ENCODE data around the gene PSMA3. TPM values are rescaled to one million over a fixed set of nuclear protein-coding genes. Genes with fewer than 3 reads are reported as not detected.

Gene PSMA3
- total RNA-seq, 2 experiments from 2014 or later, result 189 to 203 TPM

DNA sequence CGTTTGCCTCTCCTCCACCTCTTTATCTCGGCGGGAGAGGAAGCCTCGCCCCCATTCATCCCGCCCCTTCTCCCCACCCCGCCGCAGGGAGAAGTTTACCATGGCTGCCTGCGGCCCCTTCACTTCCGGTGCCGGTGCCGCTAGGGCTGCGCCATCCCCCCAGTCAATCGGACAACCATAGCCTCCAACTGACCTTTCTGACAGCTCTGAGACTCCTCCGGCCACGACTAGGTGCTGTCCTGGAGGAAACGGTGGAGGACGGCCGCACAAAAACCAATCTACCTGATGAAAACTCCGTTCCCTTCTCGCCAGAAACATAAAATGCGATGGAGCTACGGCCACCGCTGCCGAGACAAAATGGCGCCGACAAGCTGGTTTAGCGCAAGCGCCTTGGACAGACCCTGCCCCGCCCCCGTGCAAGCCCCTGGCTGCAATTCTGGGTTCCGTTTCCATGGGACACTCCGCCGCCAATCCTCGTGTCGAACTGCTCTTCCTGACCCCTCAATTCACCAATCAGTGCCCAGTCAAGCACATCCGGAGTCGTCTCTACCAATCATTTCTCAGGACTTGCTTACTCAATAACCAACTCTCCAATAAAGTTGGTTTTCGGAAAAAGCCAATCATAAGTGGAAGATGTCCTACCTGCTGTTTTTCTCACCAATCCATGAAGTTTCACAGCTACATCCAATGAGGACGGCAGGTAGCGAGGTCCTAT is 53.3 kb downstream of the PSMA3 start:
- H3K27ac Mint-ChIP-seq, result no peak overlapping the region
- peaks cover 24% of the 10 kb centered on the region for H3K36me3 Mint-ChIP-seq
- H3K4me3 Mint-ChIP-seq, result no peak overlapping the region
- POLR2A ChIA-PET, result interaction anchor here (0.6 to 4.4 kb wide), 30 partner anchors 8 to 1030 kb away, joined by 3 to 64 read pairs (median 4); partner anchors contain the start of genes ACTR10, AP5M1, EXOC5 and KIAA0586
- H3K4me1 Mint-ChIP-seq, result peaks cover 30% of the 10 kb centered on the region
- H3K9me3 Mint-ChIP-seq, result no peaks in the 10 kb centered on the region
- peak; percentile 94 for DNase-seq
- H3K27me3 Mint-ChIP-seq, result no peaks in the 10 kb centered on the region
- ATAC-seq (ENCODE audit: low read depth), result peak; percentile 90

GRCh38 chr14:58298477-58299400 is 54.1 kb downstream of the PSMA3 start, which contains the start of gene ARID4A:
Gene ARID4A, plus strand, starts transcription at chr14:58298555. Its CDS starts 1,300 bp downstream, at chr14:58299855.
- no peaks in the 10 kb centered on the region for H3K9me3 Mint-ChIP-seq
- DNase-seq (peak; percentile 78), ATAC-seq (ENCODE audit: low read depth) (no peak)
- H3K36me3 Mint-ChIP-seq, result peaks cover 22% of the 10 kb centered on the region
- H3K4me3 Mint-ChIP-seq, result peak within 1 kb of the TSS; percentile 100
- H3K4me1 Mint-ChIP-seq, result peaks cover 29% of the 10 kb centered on the region
- POLR2A ChIA-PET, result interaction anchor here (0.6 to 4.4 kb wide), 35 partner anchors 9 to 1030 kb away, joined by 3 to 64 read pairs (median 4); partner anchors contain the start of genes ACTR10, AP5M1, EXOC5 and KIAA0586
- H3K27me3 Mint-ChIP-seq, result no peaks in the 10 kb centered on the region
- no peak within 1 kb of the TSS for H3K27ac Mint-ChIP-seq

DNA sequence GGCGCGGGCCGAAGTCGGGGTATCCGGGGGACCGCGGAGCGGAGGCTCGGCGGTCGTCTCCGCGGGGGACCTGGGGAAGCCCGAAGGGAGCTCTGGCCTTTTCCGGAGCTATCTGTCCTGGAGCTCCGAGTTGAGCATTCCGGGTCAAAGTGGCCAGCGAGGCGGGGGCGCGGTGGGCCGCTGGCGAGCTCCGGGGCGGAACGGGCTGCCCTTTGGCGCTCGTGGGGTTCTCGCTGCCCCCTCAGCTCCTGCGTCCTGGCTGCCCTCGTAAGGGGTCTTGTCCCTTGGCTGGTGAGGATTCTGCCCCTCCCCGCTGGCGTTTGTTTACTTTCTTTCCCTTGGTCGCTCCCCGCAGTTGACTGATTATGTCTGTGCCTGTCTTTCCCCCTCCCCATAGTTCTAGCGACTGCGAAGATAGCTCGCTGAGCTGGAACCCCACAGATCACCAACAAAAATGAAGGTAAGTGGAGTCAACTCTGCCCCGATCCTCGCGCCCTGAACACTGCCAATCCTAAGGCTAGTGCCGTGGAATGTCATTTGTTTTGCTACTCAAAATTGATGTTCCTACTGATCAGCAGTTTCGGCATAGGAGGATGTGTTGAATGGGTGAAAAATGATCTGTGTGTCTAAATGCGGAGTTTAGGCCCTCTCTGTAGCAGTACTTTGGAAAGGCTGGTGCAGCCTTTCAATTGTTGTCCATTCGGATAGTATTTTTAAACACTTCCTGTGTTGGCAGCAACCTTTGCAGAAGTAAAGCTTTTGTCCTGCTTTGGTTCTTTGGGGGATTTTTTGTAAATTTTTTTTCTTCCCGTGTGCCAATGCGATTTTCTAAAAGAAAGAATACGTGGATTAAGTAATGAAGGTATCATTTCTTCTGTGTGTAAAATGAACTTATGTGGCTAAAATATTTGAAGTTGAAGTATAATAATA is 55.0 kb downstream of the PSMA3 start:
- H3K4me1 Mint-ChIP-seq, result peaks cover 27% of the 10 kb centered on the region
- no peak for DNase-seq
- POLR2A ChIA-PET, result interaction anchor here (0.7 to 4.4 kb wide), 13 partner anchors 8 to 128 kb away, joined by 3 to 64 read pairs (median 8); partner anchors contain the start of genes ACTR10, KIAA0586, PSMA3 and TIMM9
- peak overlapping the region; percentile 92 for H3K27ac Mint-ChIP-seq
- peaks cover 17% of the 10 kb centered on the region for H3K36me3 Mint-ChIP-seq
- H3K9me3 Mint-ChIP-seq, result no peaks in the 10 kb centered on the region
- no peaks in the 10 kb centered on the region for H3K27me3 Mint-ChIP-seq
- peak overlapping the region; percentile 100 for H3K4me3 Mint-ChIP-seq
- no peak for ATAC-seq (ENCODE audit: low read depth)

GRCh38 chr14:58301416-58301815 is 56.8 kb downstream of the PSMA3 start:
- Mint-ChIP-seq H3K4me3 (no peak overlapping the region), H3K4me1 (peaks cover 16% of the 10 kb centered on the region), H3K9me3 (no peaks in the 10 kb centered on the region), H3K36me3 (peaks cover 16% of the 10 kb centered on the region), H3K27me3 (no peaks in the 10 kb centered on the region), H3K27ac (no peak overlapping the region)
- DNase-seq (no peak), ATAC-seq (ENCODE audit: low read depth) (no peak)
- POLR2A ChIA-PET, result interaction anchor here (0.6 kb wide), 1 partner anchor 20 kb away, joined by 3 read pairs; no protein-coding TSS in a partner anchor

DNA sequence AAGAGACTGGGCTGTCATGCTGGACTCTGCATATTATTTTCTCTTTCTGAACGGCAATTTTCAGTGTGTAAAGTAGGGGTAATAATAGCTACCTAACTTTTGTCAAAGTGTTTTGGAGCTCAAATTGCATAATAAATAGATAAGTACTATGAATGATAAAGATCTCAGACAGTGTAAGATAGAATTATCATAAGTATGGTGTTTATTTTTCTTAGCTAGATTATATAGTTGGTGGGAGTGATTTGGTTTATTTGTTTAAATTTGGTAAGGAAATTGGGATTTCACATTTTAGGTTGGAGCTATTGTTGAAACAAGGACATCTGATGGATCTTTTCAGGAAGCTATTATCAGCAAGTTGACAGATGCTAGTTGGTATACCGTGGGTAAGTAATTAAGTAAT is 61.1 kb downstream of the PSMA3 start:
- DNase-seq, result no peak

DNA sequence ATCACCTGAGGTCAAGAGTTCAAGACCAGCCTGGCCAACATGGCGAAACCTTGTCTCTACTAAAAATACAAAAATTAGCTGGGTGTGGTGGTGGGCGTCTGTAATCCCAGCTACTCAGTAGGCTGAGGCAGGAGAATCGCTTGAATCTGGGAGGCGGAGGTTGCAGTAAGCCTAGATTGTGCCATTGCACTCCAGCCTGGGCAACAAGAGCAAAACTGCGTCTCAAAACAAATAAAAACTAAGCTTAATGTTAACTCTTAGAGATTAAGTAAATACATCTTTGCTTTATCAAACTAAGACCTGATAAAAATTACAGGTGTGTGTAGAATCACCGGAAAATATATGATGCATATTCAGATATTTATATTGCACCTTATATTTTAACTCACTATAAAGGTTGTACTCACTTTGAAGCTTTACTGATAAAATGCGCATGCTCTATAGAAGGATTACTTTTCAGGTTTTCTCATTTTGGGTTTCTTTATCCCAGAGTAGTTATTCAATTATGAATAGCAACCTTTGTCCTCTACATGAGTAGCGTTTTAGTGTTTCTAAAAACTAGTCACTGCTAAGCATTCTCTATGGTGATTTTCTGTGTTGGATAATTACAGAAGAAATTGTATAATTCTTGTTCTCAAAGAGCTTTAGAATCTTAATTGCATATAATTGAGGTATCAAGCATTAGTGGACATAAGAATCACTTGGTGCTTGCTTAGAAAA is 63.1 kb downstream of the PSMA3 start:
- DNase-seq (no peak), ATAC-seq (ENCODE audit: low read depth) (no peak)
- Mint-ChIP-seq H3K36me3 (peaks cover 28% of the 10 kb centered on the region), H3K4me3 (no peak overlapping the region), H3K4me1 (no peaks in the 10 kb centered on the region), H3K9me3 (no peaks in the 10 kb centered on the region), H3K27me3 (no peaks in the 10 kb centered on the region), H3K27ac (no peak overlapping the region)
- POLR2A ChIA-PET, result interaction anchor here (0.9 kb wide), 1 partner anchor 8 kb away, joined by 3 read pairs; no protein-coding TSS in a partner anchor

More for the DNA sequence above, 61.1 kb downstream of the PSMA3 start:
- H3K4me1 Mint-ChIP-seq, result peaks cover 4% of the 10 kb centered on the region
- H3K4me3 Mint-ChIP-seq, result no peak overlapping the region
- H3K9me3 Mint-ChIP-seq, result no peaks in the 10 kb centered on the region
- no peak overlapping the region for H3K27ac Mint-ChIP-seq
- peaks cover 28% of the 10 kb centered on the region for H3K36me3 Mint-ChIP-seq
- no peaks in the 10 kb centered on the region for H3K27me3 Mint-ChIP-seq
- POLR2A ChIA-PET, result no interaction called here
- ATAC-seq (ENCODE audit: low read depth), result no peak

GRCh38 chr14:58309086-58309485 is 64.4 kb downstream of the PSMA3 start:
- no peak overlapping the region for H3K4me3 Mint-ChIP-seq
- DNase-seq, result no peak
- no peaks in the 10 kb centered on the region for H3K27me3 Mint-ChIP-seq
- H3K27ac Mint-ChIP-seq, result no peak overlapping the region
- H3K4me1 Mint-ChIP-seq, result no peaks in the 10 kb centered on the region
- ATAC-seq (ENCODE audit: low read depth), result no peak
- H3K9me3 Mint-ChIP-seq, result no peaks in the 10 kb centered on the region
- POLR2A ChIA-PET, result no interaction called here
- peaks cover 25% of the 10 kb centered on the region for H3K36me3 Mint-ChIP-seq

GRCh38 chr14:58313699-58314098 is 69.1 kb downstream of the PSMA3 start:
- ATAC-seq (ENCODE audit: low read depth) (no peak), DNase-seq (no peak)
- Mint-ChIP-seq H3K27me3 (no peaks in the 10 kb centered on the region), H3K4me1 (no peaks in the 10 kb centered on the region), H3K36me3 (peaks cover 21% of the 10 kb centered on the region), H3K4me3 (no peak overlapping the region), H3K9me3 (no peaks in the 10 kb centered on the region), H3K27ac (no peak overlapping the region)
- POLR2A ChIA-PET, result interaction anchor here (2.4 kb wide), 1 partner anchor 15 kb away, joined by 8 read pairs; the partner anchor contains the start of gene ARID4A

GRCh38 chr14:58315606-58316005 is 71.0 kb downstream of the PSMA3 start:
- ATAC-seq (ENCODE audit: low read depth) (no peak), DNase-seq (no peak)
- Mint-ChIP-seq H3K4me1 (no peaks in the 10 kb centered on the region), H3K36me3 (peaks cover 13% of the 10 kb centered on the region), H3K27ac (no peak overlapping the region), H3K27me3 (no peaks in the 10 kb centered on the region), H3K9me3 (no peaks in the 10 kb centered on the region), H3K4me3 (no peak overlapping the region)
- POLR2A ChIA-PET, result interaction anchor here (0.6 kb wide), 1 partner anchor 105 kb away, joined by 4 read pairs; no protein-coding TSS in a partner anchor
